OCI-LY3 (cell line): Measurements from ENCODE around the gene CIT.

Experiments
- CTCF ChIP-seq: fragments of 200-600, 300-600 bp; sonication (generic); IDR thresholded peaks from 2 replicates; pipeline ENCODE4 v1.5.1; 2014; ENCODE audit warnings: antibody characterized with exemption, low read length, low read depth
- EZH2phosphoT487 ChIP-seq: fragments of 200-600 bp; shearing (Covaris generic); IDR thresholded peaks from 2 replicates; pipeline ENCODE4 v1.6.1; 2018; ENCODE audit warnings: antibody characterized with exemption, mixed run types, low read depth

- TF ChIP-seq CTCF = no peak
- TF ChIP-seq EZH2phosphoT487 = no peak
Observed at GRCh38 chr12:119710374-119710964, 166.7 kb downstream of the CIT start.
